Esophagus muscularis mucosa (tissue), 2 donors: ENCODE measurements around the gene SDHAF4.

Source experiments
- POLR2A ChIP-seq: fragments of 450-650 bp; IDR thresholded peaks from one replicate; pipeline ENCODE4 v1.6.1; 2017; ENCODE audit warnings: antibody characterized with exemption, moderate library complexity, mild to moderate bottlenecking, low read depth
- POLR2AphosphoS5 ChIP-seq, 2 donors: sonication (generic); formaldehyde crosslinking; IDR thresholded peaks; one replicate each; pipeline ENCODE4 v1.6.1; 2017; ENCODE audit warnings: antibody characterized with exemption in 2 of 2

GRCh38 chr6:70551566-70551965 lies 15.2 kb upstream of the SDHAF4 start:
- TF ChIP-seq POLR2AphosphoS5 (IDR thresholded peaks at IDR 0.05) = no peak
- no peak for TF ChIP-seq POLR2A
